Measurements from ENCODE around the gene SPARC. TPM values are rescaled to one million over a fixed set of nuclear protein-coding genes. Genes with fewer than 3 reads are reported as not detected.
"Not testable (repeated sequence)": the region's sequence is repeated elsewhere in the genome, so short reads cannot be mapped to it uniquely, and the experiment has no call there.

SPARC gene
- total RNA-seq, 1 donor from 2014 or later = not detected

- no peak for DNase-seq (ENCODE audit: low spot score)
- no peaks in the 10 kb centered on the region for H3K4me1 Mint-ChIP-seq (ENCODE audit: low read depth)
- peaks cover 6% of the 10 kb centered on the region for H3K27me3 Mint-ChIP-seq (ENCODE audit: insufficient read depth)
- H3K27ac Mint-ChIP-seq = no peak overlapping the region
- H3K4me3 Mint-ChIP-seq = no peak overlapping the region
- no peaks in the 10 kb centered on the region for H3K36me3 Mint-ChIP-seq (ENCODE audit: low read depth)
- intact Hi-C loops (cut with micrococcal nuclease) = no loop called here
- no peaks in the 10 kb centered on the region for H3K9me3 Mint-ChIP-seq
Measured at GRCh38 chr5:151697452-151697851, 10.7 kb upstream of the SPARC start.

- no peaks in the 10 kb centered on the region for H3K9me3 Mint-ChIP-seq
- no peaks in the 10 kb centered on the region for H3K36me3 Mint-ChIP-seq (ENCODE audit: low read depth)
- intact Hi-C loops (cut with micrococcal nuclease) = no loop called here
- peaks cover 8% of the 10 kb centered on the region for H3K27me3 Mint-ChIP-seq (ENCODE audit: insufficient read depth)
- no peaks in the 10 kb centered on the region for H3K4me1 Mint-ChIP-seq (ENCODE audit: low read depth)
- H3K4me3 Mint-ChIP-seq = no peak overlapping the region
- no peak overlapping the region for H3K27ac Mint-ChIP-seq
- no peak for DNase-seq (ENCODE audit: low spot score)
Measured at GRCh38 chr5:151696470-151697061, 9.9 kb upstream of the SPARC start.

- Mint-ChIP-seq H3K36me3 (ENCODE audit: low read depth) (no peaks in the 10 kb centered on the region), H3K4me3 (no peak overlapping the region), H3K4me1 (ENCODE audit: low read depth) (no peaks in the 10 kb centered on the region), H3K27me3 (ENCODE audit: insufficient read depth) (peaks cover 8% of the 10 kb centered on the region), H3K27ac (no peak overlapping the region), H3K9me3 (no peaks in the 10 kb centered on the region)
- intact Hi-C loops (cut with micrococcal nuclease) = no loop called here
- DNase-seq (ENCODE audit: low spot score) = no peak
Measured at GRCh38 chr5:151695464-151695863, 8.7 kb upstream of the SPARC start.

GRCh38 chr5:151694035-151694485 lies 7.3 kb upstream of the SPARC start:
- H3K4me3 Mint-ChIP-seq = no peak overlapping the region
- no peaks in the 10 kb centered on the region for H3K36me3 Mint-ChIP-seq (ENCODE audit: low read depth)
- H3K4me1 Mint-ChIP-seq (ENCODE audit: low read depth) = no peaks in the 10 kb centered on the region
- no peak overlapping the region for H3K27ac Mint-ChIP-seq
- no peak for DNase-seq (ENCODE audit: low spot score)
- H3K9me3 Mint-ChIP-seq = no peaks in the 10 kb centered on the region
- H3K27me3 Mint-ChIP-seq (ENCODE audit: insufficient read depth) = peaks cover 10% of the 10 kb centered on the region
- intact Hi-C loops (cut with micrococcal nuclease) = no loop called here

- DNase-seq (ENCODE audit: low spot score) = no peak
Measured at GRCh38 chr5:151692312-151692711, 5.6 kb upstream of the SPARC start.

GRCh38 chr5:151691706-151692105 lies 5.0 kb upstream of the SPARC start:
- peaks cover 4% of the 10 kb centered on the region for H3K4me1 Mint-ChIP-seq (ENCODE audit: low read depth)
- H3K27me3 Mint-ChIP-seq (ENCODE audit: insufficient read depth) = peaks cover 18% of the 10 kb centered on the region
- no peak overlapping the region for H3K27ac Mint-ChIP-seq
- intact Hi-C loops (cut with micrococcal nuclease) = no loop called here
- H3K36me3 Mint-ChIP-seq (ENCODE audit: low read depth) = no peaks in the 10 kb centered on the region
- H3K9me3 Mint-ChIP-seq = no peaks in the 10 kb centered on the region
- no peak overlapping the region for H3K4me3 Mint-ChIP-seq
- DNase-seq (ENCODE audit: low spot score) = no peak

More at GRCh38 chr5:151692312-151692711, 5.6 kb upstream of the SPARC start:
- Mint-ChIP-seq H3K27ac (no peak overlapping the region), H3K9me3 (no peaks in the 10 kb centered on the region), H3K4me3 (no peak overlapping the region), H3K27me3 (ENCODE audit: insufficient read depth) (peaks cover 13% of the 10 kb centered on the region), H3K4me1 (ENCODE audit: low read depth) (no peaks in the 10 kb centered on the region), H3K36me3 (ENCODE audit: low read depth) (no peaks in the 10 kb centered on the region)
- intact Hi-C loops (cut with micrococcal nuclease) = no loop called here

GRCh38 chr5:151689591-151689990 lies 2.9 kb upstream of the SPARC start:
- H3K9me3 Mint-ChIP-seq; H3K4me3 Mint-ChIP-seq; H3K4me1 Mint-ChIP-seq (ENCODE audit: low read depth); intact Hi-C loops (cut with micrococcal nuclease); H3K27ac Mint-ChIP-seq; H3K36me3 Mint-ChIP-seq (ENCODE audit: low read depth); DNase-seq (ENCODE audit: low spot score): not testable (repeated sequence)
- H3K27me3 Mint-ChIP-seq (ENCODE audit: insufficient read depth) = peaks cover 29% of the 10 kb centered on the region

- peaks cover 29% of the 10 kb centered on the region for H3K27me3 Mint-ChIP-seq (ENCODE audit: insufficient read depth)
- H3K9me3 Mint-ChIP-seq = no peaks in the 10 kb centered on the region
- H3K4me3 Mint-ChIP-seq = no peak overlapping the region
- peaks cover 9% of the 10 kb centered on the region for H3K4me1 Mint-ChIP-seq (ENCODE audit: low read depth)
- no peak for DNase-seq (ENCODE audit: low spot score)
- intact Hi-C loops (cut with micrococcal nuclease) = no loop called here
- H3K36me3 Mint-ChIP-seq (ENCODE audit: low read depth) = no peaks in the 10 kb centered on the region
- H3K27ac Mint-ChIP-seq = no peak overlapping the region
Measured at GRCh38 chr5:151688436-151688835, 1.7 kb upstream of the SPARC start.

- Mint-ChIP-seq H3K4me1 (ENCODE audit: low read depth) (peaks cover 9% of the 10 kb centered on the region), H3K27ac (no peak overlapping the region), H3K9me3 (no peaks in the 10 kb centered on the region), H3K4me3 (no peak overlapping the region), H3K27me3 (ENCODE audit: insufficient read depth) (peaks cover 25% of the 10 kb centered on the region), H3K36me3 (ENCODE audit: low read depth) (no peaks in the 10 kb centered on the region)
- DNase-seq (ENCODE audit: low spot score) = no peak
- intact Hi-C loops (cut with micrococcal nuclease) = no loop called here
Measured at GRCh38 chr5:151685749-151686673, 704 bp downstream of the SPARC start.

- intact Hi-C loops (cut with micrococcal nuclease) = no loop called here
- peaks cover 25% of the 10 kb centered on the region for H3K27me3 Mint-ChIP-seq (ENCODE audit: insufficient read depth)
- peaks cover 9% of the 10 kb centered on the region for H3K4me1 Mint-ChIP-seq (ENCODE audit: low read depth)
Measured at GRCh38 chr5:151684690-151685361, 1.9 kb downstream of the SPARC start.

GRCh38 chr5:151683986-151684588 lies 2.6 kb downstream of the SPARC start:
- peaks cover 21% of the 10 kb centered on the region for H3K27me3 Mint-ChIP-seq (ENCODE audit: insufficient read depth)

More at GRCh38 chr5:151684690-151685361, 1.9 kb downstream of the SPARC start:
- no peak overlapping the region for H3K27ac Mint-ChIP-seq
- no peak for DNase-seq (ENCODE audit: low spot score)
- H3K36me3 Mint-ChIP-seq (ENCODE audit: low read depth) = no peaks in the 10 kb centered on the region
- no peak overlapping the region for H3K4me3 Mint-ChIP-seq
- no peaks in the 10 kb centered on the region for H3K9me3 Mint-ChIP-seq

GRCh38 chr5:151683444-151683843 lies 3.3 kb downstream of the SPARC start:
- Mint-ChIP-seq H3K27ac (no peak overlapping the region), H3K36me3 (ENCODE audit: low read depth) (no peaks in the 10 kb centered on the region), H3K9me3 (no peaks in the 10 kb centered on the region), H3K4me3 (no peak overlapping the region), H3K27me3 (ENCODE audit: insufficient read depth) (peaks cover 19% of the 10 kb centered on the region), H3K4me1 (ENCODE audit: low read depth) (peaks cover 9% of the 10 kb centered on the region)
- no peak for DNase-seq (ENCODE audit: low spot score)
- intact Hi-C loops (cut with micrococcal nuclease) = no loop called here

More at GRCh38 chr5:151683986-151684588, 2.6 kb downstream of the SPARC start:
- peaks cover 9% of the 10 kb centered on the region for H3K4me1 Mint-ChIP-seq (ENCODE audit: low read depth)
- H3K27ac Mint-ChIP-seq = no peak overlapping the region
- DNase-seq (ENCODE audit: low spot score) = no peak
- no peaks in the 10 kb centered on the region for H3K9me3 Mint-ChIP-seq
- no peak overlapping the region for H3K4me3 Mint-ChIP-seq
- no peaks in the 10 kb centered on the region for H3K36me3 Mint-ChIP-seq (ENCODE audit: low read depth)
- intact Hi-C loops (cut with micrococcal nuclease) = no loop called here
